Measurements from ENCODE around the gene MAP7D3. TPM values are rescaled to one million over a fixed set of nuclear protein-coding genes. Genes with fewer than 3 reads are reported as not detected.

The MAP7D3 gene
- total and polyA plus RNA-seq, 2 donors (not counting 1 experiment from before 2014, with no cell fraction given): 19.0 to 30.7 TPM

- Histone ChIP-seq H3K4me2 (ENCODE audit: extremely low read depth, insufficient read depth, low read length) (no peak overlapping the region), H2AFZ (ENCODE audit: low read length) (no peak overlapping the region), H3K9ac (ENCODE audit: insufficient read depth, low read length) (no peak overlapping the region), H3K79me2 (ENCODE audit: control insufficient read depth, insufficient read depth, low read length) (no peaks in the 10 kb centered on the region), H4K20me1 (ENCODE audit: control insufficient read depth, extremely low read depth, insufficient read depth, low read length) (no peaks in the 10 kb centered on the region), H3K27me3 (ENCODE audit: control insufficient read depth, insufficient read depth, low read length) (no peaks in the 10 kb centered on the region), H3K4me1 (ENCODE audit: control insufficient read depth, extremely low read depth, insufficient read depth, low read length) (peaks cover 12% of the 10 kb centered on the region), H3K9me3 (ENCODE audit: control insufficient read depth, insufficient read depth, low read depth, low read length) (no peaks in the 10 kb centered on the region), H3K4me3 (replicated peaks in 1 of 4; ENCODE audit: control extremely low read depth in 1 of 4, insufficient read depth in 1 of 4, low read depth in 3 of 4, low read length in 4 of 4) (no peak overlapping the region), H3K36me3 (ENCODE audit: control insufficient read depth, insufficient read depth, low read length) (no peaks in the 10 kb centered on the region), H3K27ac (ENCODE audit: insufficient read depth, low read length) (no peak overlapping the region)
- TF ChIP-seq CTCF (conservative IDR thresholded peaks at IDR 0.05 in 1 of 2, IDR thresholded peaks at IDR 0.05 in 1 of 2; ENCODE audit: low read depth in 1 of 2, low read length in 2 of 2) (no peak), EZH2 (IDR thresholded peaks at IDR 0.05; ENCODE audit: low read length, missing control alignments) (no peak)
- peak in 1 of 2 donors; percentile 27 for DNase-seq (ENCODE audit: low read depth in 2 of 2)
These were observed 62.0 kb downstream of the MAP7D3 start for GRCh38 chrX:136189222-136189621.

DNA sequence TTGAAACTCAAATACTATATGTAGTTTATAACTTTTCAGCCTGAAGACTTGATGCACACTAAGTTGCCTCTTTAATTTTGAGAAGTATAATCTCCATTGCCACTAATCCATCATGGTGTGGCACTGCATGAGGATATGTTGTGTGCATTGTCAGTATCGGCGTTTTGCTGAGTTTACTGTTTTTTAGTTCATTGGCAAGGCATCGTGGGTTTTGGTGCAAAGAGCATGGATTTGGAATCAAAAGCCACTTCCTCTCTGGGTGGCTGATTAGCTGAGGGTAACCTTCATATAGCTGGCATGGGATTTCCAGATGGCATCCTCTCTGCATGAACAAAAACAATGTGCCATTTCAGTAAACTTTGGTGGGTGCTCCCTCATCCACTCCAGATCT is 65.2 kb downstream of the MAP7D3 start:
- Histone ChIP-seq H3K4me2 (ENCODE audit: extremely low read depth, insufficient read depth, low read length) (peak overlapping the region; percentile 4), H2AFZ (ENCODE audit: low read length) (no peak overlapping the region), H3K9ac (ENCODE audit: insufficient read depth, low read length) (no peak overlapping the region), H3K36me3 (ENCODE audit: control insufficient read depth, insufficient read depth, low read length) (no peaks in the 10 kb centered on the region), H3K79me2 (ENCODE audit: control insufficient read depth, insufficient read depth, low read length) (no peaks in the 10 kb centered on the region), H4K20me1 (ENCODE audit: control insufficient read depth, extremely low read depth, insufficient read depth, low read length) (no peaks in the 10 kb centered on the region), H3K4me1 (ENCODE audit: control insufficient read depth, extremely low read depth, insufficient read depth, low read length) (peaks cover 3% of the 10 kb centered on the region), H3K9me3 (ENCODE audit: control insufficient read depth, insufficient read depth, low read depth, low read length) (no peaks in the 10 kb centered on the region), H3K4me3 (replicated peaks in 1 of 4; ENCODE audit: control extremely low read depth in 1 of 4, insufficient read depth in 1 of 4, low read depth in 3 of 4, low read length in 4 of 4) (no peak overlapping the region), H3K27me3 (ENCODE audit: control insufficient read depth, insufficient read depth, low read length) (no peaks in the 10 kb centered on the region), H3K27ac (ENCODE audit: insufficient read depth, low read length) (no peak overlapping the region)
- DNase-seq (ENCODE audit: low read depth in 2 of 2): no peak
- no peak for TF ChIP-seq EZH2 (IDR thresholded peaks at IDR 0.05; ENCODE audit: low read length, missing control alignments)
- no peak for TF ChIP-seq CTCF (conservative IDR thresholded peaks at IDR 0.05 in 1 of 2, IDR thresholded peaks at IDR 0.05 in 1 of 2; ENCODE audit: low read depth in 1 of 2, low read length in 2 of 2)

GRCh38 chrX:136185401-136186022 is 65.7 kb downstream of the MAP7D3 start:
- no peak overlapping the region for H3K27ac ChIP-seq (ENCODE audit: insufficient read depth, low read length)
- no peaks in the 10 kb centered on the region for H3K27me3 ChIP-seq (ENCODE audit: control insufficient read depth, insufficient read depth, low read length)
- no peaks in the 10 kb centered on the region for H3K9me3 ChIP-seq (ENCODE audit: control insufficient read depth, insufficient read depth, low read depth, low read length)
- H4K20me1 ChIP-seq (ENCODE audit: control insufficient read depth, extremely low read depth, insufficient read depth, low read length): no peaks in the 10 kb centered on the region
- peaks cover 3% of the 10 kb centered on the region for H3K4me1 ChIP-seq (ENCODE audit: control insufficient read depth, extremely low read depth, insufficient read depth, low read length)
- no peaks in the 10 kb centered on the region for H3K36me3 ChIP-seq (ENCODE audit: control insufficient read depth, insufficient read depth, low read length)
- no peak overlapping the region for H2AFZ ChIP-seq (ENCODE audit: low read length)
- DNase-seq (ENCODE audit: low read depth in 2 of 2): peak; percentile 58 to 63
- peak overlapping the region in 1 of 4 experiments; percentile 14 for H3K4me3 ChIP-seq (replicated peaks in 1 of 4; ENCODE audit: control extremely low read depth in 1 of 4, insufficient read depth in 1 of 4, low read depth in 3 of 4, low read length in 4 of 4)
- TF ChIP-seq EZH2 (IDR thresholded peaks at IDR 0.05; ENCODE audit: low read length, missing control alignments): no peak
- no peak for TF ChIP-seq CTCF (conservative IDR thresholded peaks at IDR 0.05 in 1 of 2, IDR thresholded peaks at IDR 0.05 in 1 of 2; ENCODE audit: low read depth in 1 of 2, low read length in 2 of 2)
- no peaks in the 10 kb centered on the region for H3K79me2 ChIP-seq (ENCODE audit: control insufficient read depth, insufficient read depth, low read length)
- H3K9ac ChIP-seq (ENCODE audit: insufficient read depth, low read length): no peak overlapping the region
- H3K4me2 ChIP-seq (ENCODE audit: extremely low read depth, insufficient read depth, low read length): peak overlapping the region; percentile 56
